Naive thymus-derived CD4-positive, alpha-beta T cell (primary cell): ENCODE results near the gene RASIP1. TPM values are rescaled to one million over a fixed set of nuclear protein-coding genes. Genes with fewer than 3 reads are reported as not detected.
"Not testable (repeated sequence)": the region's sequence is repeated elsewhere in the genome, so short reads cannot be mapped to it uniquely, and the experiment has no call there.

Experiments used
- ATAC-seq: fragments of 150-1000 bp; cut with Tn5 transposase; 2 replicates; pipeline ENCODE4 v1.10.0; 2021; ENCODE audit warnings: mild to moderate bottlenecking, moderate library complexity
- CTCF ChIA-PET: fragments of 350-600 bp; sonication (Branson Sonifier 250); formaldehyde crosslinking; loops from one replicate; lab custom pipeline; 2021; ENCODE audit warnings: antibody characterized with exemption; lab: Charles Lee
- POLR2A ChIA-PET: fragments of 350-600 bp; sonication (Branson Sonifier 250); formaldehyde crosslinking; loops from one replicate; lab custom pipeline; 2021; ENCODE audit warnings: antibody characterized with exemption, inconsistent platforms; lab: Charles Lee
- DNase-seq, 9 donors: peaks; one replicate each; pipeline versions ENCODE4 v3.0.0 to v3.0.0-alpha.2; 2020 to 2022; ENCODE audit warnings: mixed read lengths in 1 of 9
- H3K27ac ChIP-seq: one replicate; pipeline ENCODE4 v1.7.0; 2013; ENCODE audit warnings: mild to moderate bottlenecking, low read depth, low read length, moderate library complexity
- H3K27me3 ChIP-seq, 2 donors: one replicate each; pipeline ENCODE4 v1.7.0; 2013; ENCODE audit warnings: low read length in 2 of 2, mild to moderate bottlenecking in 2 of 2, moderate library complexity in 2 of 2; ENCODE audit not compliant: control insufficient read depth in 2 of 2, insufficient read depth in 2 of 2
- H3K36me3 ChIP-seq, 3 experiments: 1 replicate in 2 of 3; 2 replicates in 1 of 3; pipeline ENCODE4 v1.7.0; 2013; ENCODE audit warnings: low read length in 3 of 3, mild to moderate bottlenecking in 3 of 3, moderate library complexity in 1 of 3; ENCODE audit not compliant: insufficient read depth in 3 of 3, control insufficient read depth in 2 of 3
- H3K4me1 ChIP-seq, 2 donors: one replicate each; pipeline ENCODE4 v1.7.0; 2013; ENCODE audit warnings: low read length in 2 of 2, mild to moderate bottlenecking in 2 of 2, moderate library complexity in 1 of 2; ENCODE audit not compliant: control insufficient read depth in 2 of 2, insufficient read depth in 2 of 2
- H3K4me3 ChIP-seq: 2 replicates; pipeline ENCODE4 v1.7.0; 2013; ENCODE audit warnings: mild to moderate bottlenecking, low read length
- H3K9me3 ChIP-seq, 3 experiments: 1 replicate in 2 of 3; 2 replicates in 1 of 3; pipeline ENCODE4 v1.7.0; 2013; ENCODE audit warnings: low read length in 3 of 3; ENCODE audit not compliant: control insufficient read depth in 2 of 3
- H3K27ac Mint-ChIP-seq, 9 donors: one replicate each; pipeline ENCODE4 v1.8.0; 2020 to 2022; ENCODE audit warnings: mixed read lengths in 9 of 9, mild to moderate bottlenecking in 8 of 9, moderate library complexity in 5 of 9, inconsistent platforms in 2 of 9
- H3K27me3 Mint-ChIP-seq, 5 donors: one replicate each; pipeline ENCODE4 v1.8.0; 2021 to 2022; ENCODE audit warnings: mixed read lengths in 5 of 5, mild to moderate bottlenecking in 1 of 5
- H3K36me3 Mint-ChIP-seq, 5 donors: one replicate each; pipeline ENCODE4 v1.8.0; 2020 to 2022; ENCODE audit warnings: mixed read lengths in 5 of 5, mild to moderate bottlenecking in 3 of 5, inconsistent platforms in 1 of 5
- H3K4me1 Mint-ChIP-seq, 7 donors: one replicate each; pipeline ENCODE4 v1.8.0; 2020 to 2022; ENCODE audit warnings: mixed read lengths in 7 of 7, mild to moderate bottlenecking in 3 of 7, inconsistent platforms in 1 of 7
- H3K4me3 Mint-ChIP-seq, 10 donors: one replicate each; pipeline ENCODE4 v1.8.0; 2020 to 2022; ENCODE audit warnings: mild to moderate bottlenecking in 10 of 10, mixed read lengths in 10 of 10, moderate library complexity in 6 of 10, inconsistent platforms in 2 of 10
- H3K9me3 Mint-ChIP-seq, 11 donors: one replicate each; pipeline ENCODE4 v1.8.0; 2020 to 2022; ENCODE audit warnings: mixed read lengths in 11 of 11, mild to moderate bottlenecking in 4 of 11, inconsistent platforms in 1 of 11, moderate library complexity in 1 of 11
- intact Hi-C, 2 donors: fragments of 100-400 bp; cut with micrococcal nuclease; formaldehyde crosslinking; loops; one replicate each; pipeline ENCODE4 v1.15.1; 2023
- polyA plus RNA-seq, 2 donors: library from polyadenylated mRNA; unstranded; fragments of 300-500 nt; fragmentation: Illumina TruSeq; gene quantifications; one replicate each; pipeline ENCODE4 v1.2.3, GENCODE V29; 2021
- total RNA-seq, 6 experiments: library from RNA in 5 of 6; stranded (reverse) in 5 of 6; gene quantifications; 1 replicate in 5 of 6; 2 replicates in 1 of 6; pipeline ENCODE4 v1.2.3 and lab custom pipeline; 2021 to 2026

RASIP1 gene
- total and polyA plus RNA-seq, 7 experiments from 2014 or later: 0.12 to 0.65 (median 0.17) TPM; not detected in 3

DNA sequence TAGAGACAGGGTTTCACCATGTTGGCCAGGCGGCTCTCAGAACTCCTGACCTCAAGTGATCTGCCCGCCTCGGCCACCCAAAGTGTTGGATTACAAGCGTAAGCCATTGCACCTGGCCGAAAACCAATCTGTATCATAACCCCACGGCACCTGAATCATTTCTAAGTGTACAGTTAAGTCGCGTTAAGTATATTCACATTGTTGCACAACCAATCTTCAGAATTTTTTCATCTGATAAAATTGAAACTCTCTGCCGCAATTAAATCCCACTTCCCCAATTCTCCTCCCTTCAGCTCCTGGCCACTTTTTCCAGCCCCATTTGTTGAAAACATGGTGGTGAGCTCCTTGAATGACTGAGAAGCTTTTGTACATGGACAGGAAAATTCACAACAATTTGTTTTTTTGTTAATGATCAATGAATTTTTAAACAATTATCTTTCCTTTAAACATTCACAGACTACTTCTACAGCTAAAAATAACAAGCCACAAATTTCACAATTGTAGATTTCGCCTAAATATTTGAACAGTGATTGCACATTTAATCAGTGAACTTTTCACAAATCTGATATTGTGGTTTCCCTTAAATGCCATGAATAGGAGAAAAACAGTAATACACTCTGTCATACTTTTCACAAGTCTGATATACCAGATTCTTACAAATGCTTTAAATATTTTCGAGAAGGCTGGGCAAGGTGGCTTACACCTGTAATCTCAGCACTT, 28.7 kb upstream of the RASIP1 start:
- no peaks in the 10 kb centered on the region for H3K9me3 ChIP-seq
- no peak for ATAC-seq

DNA sequence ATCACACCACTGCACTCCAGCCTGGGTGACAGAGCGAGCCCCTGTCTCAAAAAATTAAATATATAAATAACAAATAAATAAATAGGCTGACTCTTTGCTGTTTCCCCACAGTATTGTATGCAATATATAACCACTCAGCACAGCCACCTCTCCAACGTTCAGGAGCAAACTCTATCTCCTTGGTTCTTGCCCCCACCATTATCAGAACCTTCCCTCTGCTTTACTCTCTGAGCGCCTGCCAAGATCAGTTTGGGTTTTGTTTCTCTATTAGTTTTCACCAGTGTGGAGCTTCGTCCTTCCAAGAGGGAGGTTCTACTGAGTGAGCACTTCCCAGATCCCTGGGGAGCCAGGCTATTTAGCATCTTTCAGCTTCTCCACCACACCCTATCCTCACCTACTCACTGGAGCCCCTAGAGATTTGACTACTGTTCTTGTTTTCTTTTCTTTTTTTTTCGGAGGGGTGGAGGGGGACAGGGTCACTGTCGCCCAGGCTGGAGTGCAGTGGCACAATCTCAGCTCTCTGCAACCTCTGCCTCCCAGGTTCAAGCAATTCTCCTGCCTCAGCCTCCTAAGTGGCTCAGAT, 27.9 kb upstream of the RASIP1 start:
- peaks cover 0 to 23% (median 13%) of the 10 kb centered on the region in 5 donors for H3K27me3 Mint-ChIP-seq
- H3K4me3 Mint-ChIP-seq, H3K9me3 ChIP-seq, H3K27ac ChIP-seq, H3K36me3 ChIP-seq, POLR2A ChIA-PET, H3K4me3 ChIP-seq, H3K36me3 Mint-ChIP-seq, H3K9me3 Mint-ChIP-seq, H3K4me1 ChIP-seq, H3K27me3 ChIP-seq, H3K4me1 Mint-ChIP-seq, intact Hi-C loops, DNase-seq, ATAC-seq: not testable (repeated sequence)
- peak overlapping the region in 1 of 9 donors; percentile 38 for H3K27ac Mint-ChIP-seq
- CTCF ChIA-PET: interaction anchor here (0.7 kb wide), 1 partner anchor 69 kb away, joined by 3 read pairs; no protein-coding TSS in a partner anchor

More for the DNA sequence above, 28.7 kb upstream of the RASIP1 start:
- intact Hi-C loops: no loop called here
- no peaks in the 10 kb centered on the region for H3K4me1 ChIP-seq
- H3K27ac ChIP-seq: no peak overlapping the region
- ChIA-PET POLR2A (interaction anchor here (1.0 kb wide), 1 partner anchor 13 kb away, joined by 4 read pairs; the partner anchor contains the start of gene FGF21), CTCF (no interaction called here)
- Mint-ChIP-seq H3K4me1 (peaks cover 0 to 5% (median 0%) of the 10 kb centered on the region in 7 donors), H3K27ac (no peak overlapping the region), H3K36me3 (no peaks in the 10 kb centered on the region), H3K4me3 (no peak overlapping the region), H3K27me3 (peaks cover 0 to 23% (median 13%) of the 10 kb centered on the region in 5 donors), H3K9me3 (no peaks in the 10 kb centered on the region)
- no peak for DNase-seq
- no peak overlapping the region for H3K4me3 ChIP-seq
- H3K36me3 ChIP-seq: no peaks in the 10 kb centered on the region
- peaks cover 0 to 4% of the 10 kb centered on the region in 2 donors for H3K27me3 ChIP-seq

DNA sequence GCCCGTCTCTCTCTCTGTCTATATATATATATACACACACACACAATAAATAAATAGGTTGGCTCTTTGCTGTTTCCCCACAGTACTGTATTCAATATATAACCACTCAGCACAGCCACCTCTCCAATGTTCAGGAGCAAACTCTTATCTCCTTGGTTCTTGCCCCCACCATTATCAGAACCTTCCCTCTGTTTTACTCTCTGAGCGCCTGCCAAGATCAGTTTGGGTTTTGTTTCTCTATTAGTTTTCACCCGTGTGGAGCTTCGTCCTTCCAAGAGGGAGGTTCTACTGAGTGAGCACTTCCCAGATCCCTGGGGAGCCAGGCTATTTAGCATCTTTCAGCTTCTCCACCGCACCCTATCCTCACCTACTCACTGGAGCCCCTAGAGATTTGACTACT, 25.4 kb upstream of the RASIP1 start:
- H3K4me1 Mint-ChIP-seq, CTCF ChIA-PET, H3K4me3 Mint-ChIP-seq, POLR2A ChIA-PET, DNase-seq, H3K9me3 Mint-ChIP-seq, H3K27ac Mint-ChIP-seq, H3K4me1 ChIP-seq, H3K36me3 Mint-ChIP-seq, H3K9me3 ChIP-seq, intact Hi-C loops, H3K4me3 ChIP-seq, H3K36me3 ChIP-seq, H3K27ac ChIP-seq, H3K27me3 ChIP-seq, ATAC-seq: not testable (repeated sequence)
- H3K27me3 Mint-ChIP-seq: peaks cover 1 to 37% (median 13%) of the 10 kb centered on the region in 5 donors

- Histone ChIP-seq H3K27me3 (no peaks in the 10 kb centered on the region), H3K36me3 (no peaks in the 10 kb centered on the region), H3K27ac (no peak overlapping the region), H3K9me3 (no peaks in the 10 kb centered on the region), H3K4me3 (no peak overlapping the region), H3K4me1 (no peaks in the 10 kb centered on the region)
- Mint-ChIP-seq H3K36me3 (no peaks in the 10 kb centered on the region), H3K27me3 (peaks cover 0 to 25% (median 7%) of the 10 kb centered on the region in 5 donors), H3K4me3 (peak overlapping the region in 1 of 10 donors; percentile 30), H3K4me1 (peaks cover 0 to 8% (median 4%) of the 10 kb centered on the region in 7 donors), H3K27ac (peak overlapping the region in 2 of 9 donors; percentile 13 to 76), H3K9me3 (no peaks in the 10 kb centered on the region)
- ATAC-seq (no peak), DNase-seq (no peak)
- ChIA-PET POLR2A (interaction anchor here (0.6 kb wide), 1 partner anchor 169 kb away, joined by 3 read pairs; no protein-coding TSS in a partner anchor), CTCF (interaction anchor here (0.7 kb wide), 1 partner anchor 27 kb away, joined by 3 read pairs; no protein-coding TSS in a partner anchor)
- intact Hi-C loops: no loop called here
These were observed 20.2 kb upstream of the RASIP1 start for GRCh38 chr19:48760504-48761205.

DNA sequence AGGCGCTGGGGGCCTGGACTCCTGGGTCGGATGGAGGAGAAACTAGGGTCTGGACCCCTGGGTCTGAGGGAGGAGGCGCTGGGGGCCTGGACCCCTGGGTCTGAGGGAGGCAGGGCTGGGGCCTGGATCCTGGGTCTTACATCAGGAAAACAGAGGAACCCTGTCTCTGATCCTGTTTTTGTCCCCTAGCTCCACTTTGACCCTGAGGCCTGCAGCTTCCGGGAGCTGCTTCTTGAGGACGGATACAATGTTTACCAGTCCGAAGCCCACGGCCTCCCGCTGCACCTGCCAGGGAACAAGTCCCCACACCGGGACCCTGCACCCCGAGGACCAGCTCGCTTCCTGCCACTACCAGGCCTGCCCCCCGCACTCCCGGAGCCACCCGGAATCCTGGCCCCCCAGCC, 17.3 kb upstream of the RASIP1 start:
- no peaks in the 10 kb centered on the region for H3K9me3 ChIP-seq
- Mint-ChIP-seq H3K36me3 (no peaks in the 10 kb centered on the region), H3K9me3 (no peaks in the 10 kb centered on the region), H3K4me1 (peaks cover 3 to 17% (median 11%) of the 10 kb centered on the region in 7 donors), H3K27ac (no peak overlapping the region), H3K4me3 (no peak overlapping the region), H3K27me3 (peaks cover 7 to 39% (median 19%) of the 10 kb centered on the region in 5 donors)
- no peaks in the 10 kb centered on the region for H3K27me3 ChIP-seq
- peaks cover 5 to 8% of the 10 kb centered on the region in 2 donors for H3K4me1 ChIP-seq
- POLR2A ChIA-PET: no interaction called here
- intact Hi-C loops: no loop called here
- no peak overlapping the region for H3K4me3 ChIP-seq
- ATAC-seq: no peak
- H3K27ac ChIP-seq: no peak overlapping the region
- H3K36me3 ChIP-seq: no peaks in the 10 kb centered on the region
- no peak for DNase-seq
- CTCF ChIA-PET: interaction anchor here (0.7 kb wide), 1 partner anchor 85 kb away, joined by 4 read pairs; no protein-coding TSS in a partner anchor

DNA sequence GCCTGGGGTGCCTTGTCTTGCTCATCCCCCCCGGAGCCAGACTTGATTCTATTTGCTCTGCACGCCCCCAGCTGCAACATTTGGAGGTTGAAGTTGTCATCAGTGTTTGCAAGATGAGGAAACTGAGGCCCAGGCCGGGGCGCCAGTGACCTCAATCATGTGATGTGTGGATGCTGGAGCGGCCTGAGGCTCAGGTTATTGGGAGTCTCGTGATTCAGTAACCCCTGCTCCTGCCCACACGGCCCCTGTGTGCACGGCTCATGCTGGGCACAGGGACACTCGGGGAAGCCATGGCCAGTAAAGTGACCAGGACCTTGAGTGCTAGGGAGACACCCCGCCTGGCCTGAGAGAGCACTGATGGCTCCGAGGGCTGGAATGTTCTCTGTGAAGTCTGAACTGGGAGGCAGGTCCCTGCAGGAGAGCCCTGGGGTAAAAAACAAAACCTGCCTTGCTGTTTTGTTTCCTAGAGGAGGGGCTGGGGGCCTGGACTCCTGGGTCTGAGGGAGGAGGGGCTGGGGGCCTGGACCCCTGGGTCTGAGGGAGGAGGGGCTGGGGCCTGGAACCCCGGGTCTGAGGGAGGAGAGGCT, 16.8 kb upstream of the RASIP1 start:
- H3K27me3 ChIP-seq: no peaks in the 10 kb centered on the region
- H3K4me3 ChIP-seq: no peak overlapping the region
- no peaks in the 10 kb centered on the region for H3K36me3 ChIP-seq
- ATAC-seq: no peak
- no peaks in the 10 kb centered on the region for H3K36me3 Mint-ChIP-seq
- CTCF ChIA-PET: interaction anchor here (0.7 kb wide), 1 partner anchor 86 kb away, joined by 4 read pairs; no protein-coding TSS in a partner anchor
- no peak overlapping the region for H3K27ac Mint-ChIP-seq
- H3K4me1 ChIP-seq: peaks cover 5 to 12% of the 10 kb centered on the region in 2 donors
- no peak for DNase-seq
- H3K9me3 Mint-ChIP-seq: no peaks in the 10 kb centered on the region
- intact Hi-C loops: no loop called here
- H3K4me1 Mint-ChIP-seq: peaks cover 4 to 18% (median 13%) of the 10 kb centered on the region in 7 donors
- H3K27me3 Mint-ChIP-seq: peaks cover 7 to 36% (median 20%) of the 10 kb centered on the region in 5 donors
- no peak overlapping the region for H3K4me3 Mint-ChIP-seq
- no peak overlapping the region for H3K27ac ChIP-seq
- POLR2A ChIA-PET: no interaction called here
- H3K9me3 ChIP-seq: no peaks in the 10 kb centered on the region
